ENCODE data around the gene CLPSL2.
A peak's percentile ranks its signal among the peaks of the same experiment; 100 is the strongest.

The CLPSL2 gene

GRCh38 chr6:35754452-35755277, 21.7 kb upstream of the CLPSL2 start:
- DNase-seq (ENCODE audit: low read depth, low spot score), result no peak
- TF ChIP-seq, protein P1, sequence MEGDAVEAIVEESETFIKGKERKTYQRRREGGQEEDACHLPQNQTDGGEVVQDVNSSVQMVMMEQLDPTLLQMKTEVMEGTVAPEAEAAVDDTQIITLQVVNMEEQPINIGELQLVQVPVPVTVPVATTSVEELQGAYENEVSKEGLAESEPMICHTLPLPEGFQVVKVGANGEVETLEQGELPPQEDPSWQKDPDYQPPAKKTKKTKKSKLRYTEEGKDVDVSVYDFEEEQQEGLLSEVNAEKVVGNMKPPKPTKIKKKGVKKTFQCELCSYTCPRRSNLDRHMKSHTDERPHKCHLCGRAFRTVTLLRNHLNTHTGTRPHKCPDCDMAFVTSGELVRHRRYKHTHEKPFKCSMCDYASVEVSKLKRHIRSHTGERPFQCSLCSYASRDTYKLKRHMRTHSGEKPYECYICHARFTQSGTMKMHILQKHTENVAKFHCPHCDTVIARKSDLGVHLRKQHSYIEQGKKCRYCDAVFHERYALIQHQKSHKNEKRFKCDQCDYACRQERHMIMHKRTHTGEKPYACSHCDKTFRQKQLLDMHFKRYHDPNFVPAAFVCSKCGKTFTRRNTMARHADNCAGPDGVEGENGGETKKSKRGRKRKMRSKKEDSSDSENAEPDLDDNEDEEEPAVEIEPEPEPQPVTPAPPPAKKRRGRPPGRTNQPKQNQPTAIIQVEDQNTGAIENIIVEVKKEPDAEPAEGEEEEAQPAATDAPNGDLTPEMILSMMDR (IDR thresholded peaks at IDR 0.05; ENCODE audit: insufficient read depth, low read length, missing control alignments), result no peak
- ChIA-PET CTCF (interaction anchor here (0.9 to 10.2 kb wide), 5 partner anchors 11 to 605 kb away, joined by 3 to 88 read pairs (median 4); partner anchors contain the start of gene ARMC12), POLR2A (no interaction called here)
- H3K4me3 ChIP-seq (ENCODE audit: low read depth, low read length), result no peak overlapping the region

- TF ChIP-seq, protein P1 (IDR thresholded peaks at IDR 0.05; ENCODE audit: insufficient read depth, low read length, missing control alignments), result no peak
- POLR2A ChIA-PET, result no interaction called here
- CTCF ChIA-PET, result interaction anchor here (1.2 to 10.2 kb wide), 2 partner anchors 18 to 233 kb away, joined by 4 to 88 read pairs; partner anchors contain the start of gene ARMC12
Observed at GRCh38 chr6:35755278-35755924, 21.0 kb upstream of the CLPSL2 start.

DNA sequence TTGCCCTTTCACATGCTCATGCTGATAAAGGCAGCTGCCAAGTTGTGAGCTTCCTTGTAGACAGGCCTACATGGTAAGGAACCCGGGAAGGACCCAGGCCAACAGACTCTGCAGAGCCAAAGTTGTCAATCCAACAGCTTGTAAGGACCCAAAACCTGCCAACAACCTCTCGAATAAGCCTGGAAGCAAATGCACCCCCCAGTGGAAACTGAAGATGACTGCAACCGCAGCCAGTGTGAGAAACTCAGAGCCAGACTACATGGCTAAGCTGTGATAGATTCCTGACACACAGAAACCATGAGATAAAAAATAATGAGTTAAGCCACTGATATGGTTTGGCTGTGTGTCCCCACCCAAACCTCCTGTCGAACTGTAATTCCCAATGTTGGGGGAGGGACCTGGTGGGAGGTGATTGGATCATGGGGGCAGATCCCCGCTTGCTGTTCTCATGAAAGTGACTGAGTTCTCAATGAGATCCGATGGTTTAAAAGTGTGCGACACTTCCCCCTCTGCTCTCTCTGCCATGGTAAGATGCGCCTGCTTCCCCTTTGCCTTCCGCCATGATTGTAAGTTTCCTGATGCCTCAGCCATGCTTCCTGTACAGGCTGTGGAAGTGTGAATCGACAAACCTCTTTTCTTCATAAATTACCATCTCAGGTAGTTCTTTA, 18.8 kb upstream of the CLPSL2 start:
- TF ChIP-seq, protein P1 (IDR thresholded peaks at IDR 0.05; ENCODE audit: insufficient read depth, low read length, missing control alignments), result peak; percentile 31
- CTCF ChIA-PET, result interaction anchor here (0.7 to 1.9 kb wide), 7 partner anchors 18 to 183 kb away, joined by 3 to 6 read pairs (median 4); partner anchors contain the start of gene CLPS
- DNase-seq (ENCODE audit: low read depth, low spot score), result no peak
- H3K4me3 ChIP-seq (ENCODE audit: low read depth, low read length), result no peak overlapping the region
- POLR2A ChIA-PET, result no interaction called here

More at GRCh38 chr6:35755278-35755924, 21.0 kb upstream of the CLPSL2 start:
- DNase-seq (ENCODE audit: low read depth, low spot score), result no peak
- no peak overlapping the region for H3K4me3 ChIP-seq (ENCODE audit: low read depth, low read length)

DNA sequence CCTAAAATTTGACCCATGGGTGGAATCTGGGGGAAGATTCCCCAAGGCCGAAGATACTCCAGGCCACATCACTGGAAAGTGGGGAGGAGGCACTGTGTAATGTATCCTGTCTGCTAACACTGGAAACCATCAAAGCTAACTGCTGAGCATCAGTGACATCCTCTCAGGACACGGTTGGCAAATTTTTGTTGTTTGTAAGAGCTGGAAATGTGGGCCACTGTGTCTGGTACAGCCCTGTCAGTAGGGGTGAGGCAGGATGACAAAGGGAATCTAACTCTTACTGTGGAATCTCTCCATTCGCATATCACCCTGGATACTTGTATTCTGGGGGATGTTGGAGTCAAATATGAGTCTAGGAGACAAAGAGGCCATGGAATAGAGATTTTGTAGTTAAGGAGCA, 17.0 kb upstream of the CLPSL2 start:
- ChIA-PET CTCF (interaction anchor here (1.1 to 1.5 kb wide), 2 partner anchors 26 to 237 kb away, joined by 4 read pairs; no protein-coding TSS in a partner anchor), POLR2A (no interaction called here)
- H3K4me3 ChIP-seq (ENCODE audit: low read depth, low read length), result no peak overlapping the region
- DNase-seq (ENCODE audit: low read depth, low spot score), result no peak
- TF ChIP-seq, protein P1 (IDR thresholded peaks at IDR 0.05; ENCODE audit: insufficient read depth, low read length, missing control alignments), result no peak

- H3K4me3 ChIP-seq (ENCODE audit: low read depth, low read length), result no peak overlapping the region
- TF ChIP-seq, protein P1 (IDR thresholded peaks at IDR 0.05; ENCODE audit: insufficient read depth, low read length, missing control alignments), result no peak
- ChIA-PET POLR2A (no interaction called here), CTCF (no interaction called here)
- DNase-seq (ENCODE audit: low read depth, low spot score), result no peak
Observed at GRCh38 chr6:35765739-35766138, 10.7 kb upstream of the CLPSL2 start.

Measured in AG04449 (cell line).